HCT116 (cell line): Measurements from ENCODE around the gene SCNN1B.

Source experiments
- EZH2 ChIP-seq: fragments of 200-600 bp; sonication (generic); IDR thresholded peaks from 2 replicates; pipeline ENCODE4 v1.6.1; 2017; ENCODE audit warnings: antibody characterized with exemption, mixed run types
- EZH2phosphoT487 ChIP-seq: fragments of 200-600 bp; IDR thresholded peaks from 2 replicates; pipeline ENCODE4 v1.6.1; 2018; ENCODE audit warnings: antibody characterized with exemption, borderline replicate concordance
- POLR2A ChIP-seq: IDR thresholded peaks from 2 replicates; pipeline ENCODE4 v1.7.0; 2011; ENCODE audit warnings: borderline replicate concordance; ENCODE audit not compliant: insufficient read depth, insufficient read length; ENCODE audit errors: extremely low read depth
- POLR2AphosphoS5 ChIP-seq: IDR thresholded peaks from 2 replicates; pipeline ENCODE4 v1.6.1; 2011; ENCODE audit warnings: mild to moderate bottlenecking, low read depth, low read length, moderate library complexity
- SRF ChIP-seq: IDR thresholded peaks from 2 replicates; pipeline ENCODE4 v1.6.1; 2012; ENCODE audit warnings: low read depth
- YY1 ChIP-seq: IDR thresholded peaks from 2 replicates; pipeline ENCODE4 v1.6.1; 2011; ENCODE audit warnings: low read length, low read depth, moderate library complexity, mild to moderate bottlenecking; ENCODE audit not compliant: insufficient replicate concordance; ENCODE audit errors: extremely low read depth
- ZNF274 ChIP-seq: fragments of 200-500 bp; sonication (Bioruptor generic); IDR thresholded peaks from 2 replicates; pipeline ENCODE4 v1.6.1; 2014; ENCODE audit warnings: mild to moderate bottlenecking, low read depth, low read length, inconsistent platforms
- TF ChIP-seq, protein P1 (sequence below): IDR thresholded peaks from 2 replicates; pipeline ENCODE4 v1.6.1; 2012; ENCODE audit warnings: low read depth
- TF ChIP-seq, protein P2 (sequence below), 3 experiments: fragments of 200-600 bp in 1 of 3; sonication (generic) in 1 of 3; IDR thresholded peaks in 2 of 3; conservative IDR thresholded peaks in 1 of 3; 2 replicates each; pipeline ENCODE4 v1.5.1; 2012 to 2017; ENCODE audit warnings: low read depth in 2 of 3, low read length in 2 of 3, antibody characterized with exemption in 1 of 3, borderline replicate concordance in 1 of 3, control low read depth in 1 of 3, mild to moderate bottlenecking in 1 of 3, mixed read lengths in 1 of 3, mixed run types in 1 of 3, moderate library complexity in 1 of 3; ENCODE audit not compliant: insufficient read depth in 1 of 3

DNA sequence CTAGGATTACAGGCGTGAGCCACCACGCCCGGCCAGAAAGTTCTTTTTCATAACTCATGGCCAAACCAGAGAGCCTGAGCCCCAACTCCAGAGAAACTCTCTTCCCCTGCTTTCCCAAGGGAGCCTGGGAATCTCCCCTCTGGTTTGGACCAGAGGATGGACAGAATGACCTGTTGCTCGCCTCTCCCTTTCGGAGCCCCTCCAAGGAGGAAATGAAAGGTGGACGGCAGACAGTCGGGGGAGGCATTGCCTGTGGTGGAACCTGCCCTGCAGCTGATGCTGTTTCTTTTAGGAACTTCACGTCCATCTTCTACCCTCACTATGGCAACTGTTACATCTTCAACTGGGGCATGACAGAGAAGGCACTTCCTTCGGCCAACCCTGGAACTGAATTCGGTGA is 65.5 kb downstream of the SCNN1B start:
- TF ChIP-seq POLR2AphosphoS5 (no peak), YY1 (no peak), EZH2 (no peak), EZH2phosphoT487 (no peak), POLR2A (no peak), ZNF274 (no peak), SRF (no peak)
- TF ChIP-seq, protein P1, sequence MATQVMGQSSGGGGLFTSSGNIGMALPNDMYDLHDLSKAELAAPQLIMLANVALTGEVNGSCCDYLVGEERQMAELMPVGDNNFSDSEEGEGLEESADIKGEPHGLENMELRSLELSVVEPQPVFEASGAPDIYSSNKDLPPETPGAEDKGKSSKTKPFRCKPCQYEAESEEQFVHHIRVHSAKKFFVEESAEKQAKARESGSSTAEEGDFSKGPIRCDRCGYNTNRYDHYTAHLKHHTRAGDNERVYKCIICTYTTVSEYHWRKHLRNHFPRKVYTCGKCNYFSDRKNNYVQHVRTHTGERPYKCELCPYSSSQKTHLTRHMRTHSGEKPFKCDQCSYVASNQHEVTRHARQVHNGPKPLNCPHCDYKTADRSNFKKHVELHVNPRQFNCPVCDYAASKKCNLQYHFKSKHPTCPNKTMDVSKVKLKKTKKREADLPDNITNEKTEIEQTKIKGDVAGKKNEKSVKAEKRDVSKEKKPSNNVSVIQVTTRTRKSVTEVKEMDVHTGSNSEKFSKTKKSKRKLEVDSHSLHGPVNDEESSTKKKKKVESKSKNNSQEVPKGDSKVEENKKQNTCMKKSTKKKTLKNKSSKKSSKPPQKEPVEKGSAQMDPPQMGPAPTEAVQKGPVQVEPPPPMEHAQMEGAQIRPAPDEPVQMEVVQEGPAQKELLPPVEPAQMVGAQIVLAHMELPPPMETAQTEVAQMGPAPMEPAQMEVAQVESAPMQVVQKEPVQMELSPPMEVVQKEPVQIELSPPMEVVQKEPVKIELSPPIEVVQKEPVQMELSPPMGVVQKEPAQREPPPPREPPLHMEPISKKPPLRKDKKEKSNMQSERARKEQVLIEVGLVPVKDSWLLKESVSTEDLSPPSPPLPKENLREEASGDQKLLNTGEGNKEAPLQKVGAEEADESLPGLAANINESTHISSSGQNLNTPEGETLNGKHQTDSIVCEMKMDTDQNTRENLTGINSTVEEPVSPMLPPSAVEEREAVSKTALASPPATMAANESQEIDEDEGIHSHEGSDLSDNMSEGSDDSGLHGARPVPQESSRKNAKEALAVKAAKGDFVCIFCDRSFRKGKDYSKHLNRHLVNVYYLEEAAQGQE = no peak
- TF ChIP-seq, protein P2, sequence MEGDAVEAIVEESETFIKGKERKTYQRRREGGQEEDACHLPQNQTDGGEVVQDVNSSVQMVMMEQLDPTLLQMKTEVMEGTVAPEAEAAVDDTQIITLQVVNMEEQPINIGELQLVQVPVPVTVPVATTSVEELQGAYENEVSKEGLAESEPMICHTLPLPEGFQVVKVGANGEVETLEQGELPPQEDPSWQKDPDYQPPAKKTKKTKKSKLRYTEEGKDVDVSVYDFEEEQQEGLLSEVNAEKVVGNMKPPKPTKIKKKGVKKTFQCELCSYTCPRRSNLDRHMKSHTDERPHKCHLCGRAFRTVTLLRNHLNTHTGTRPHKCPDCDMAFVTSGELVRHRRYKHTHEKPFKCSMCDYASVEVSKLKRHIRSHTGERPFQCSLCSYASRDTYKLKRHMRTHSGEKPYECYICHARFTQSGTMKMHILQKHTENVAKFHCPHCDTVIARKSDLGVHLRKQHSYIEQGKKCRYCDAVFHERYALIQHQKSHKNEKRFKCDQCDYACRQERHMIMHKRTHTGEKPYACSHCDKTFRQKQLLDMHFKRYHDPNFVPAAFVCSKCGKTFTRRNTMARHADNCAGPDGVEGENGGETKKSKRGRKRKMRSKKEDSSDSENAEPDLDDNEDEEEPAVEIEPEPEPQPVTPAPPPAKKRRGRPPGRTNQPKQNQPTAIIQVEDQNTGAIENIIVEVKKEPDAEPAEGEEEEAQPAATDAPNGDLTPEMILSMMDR (IDR thresholded peaks at IDR 0.05 in 2 of 3, conservative IDR thresholded peaks at IDR 0.05 in 1 of 3; ENCODE audit: borderline replicate concordance in 1 of 3, insufficient read depth in 1 of 3, low read depth in 2 of 3, low read length in 2 of 3) = no peak
